Measurements from ENCODE around the gene CARD11. TPM values are rescaled to one million over a fixed set of nuclear protein-coding genes. Genes with fewer than 3 reads are reported as not detected.
"Not testable (repeated sequence)": the region's sequence is repeated elsewhere in the genome, so short reads cannot be mapped to it uniquely, and the experiment has no call there.

CARD11 gene
- total RNA-seq, 1 donor from 2014 or later: 1.4 TPM

DNA sequence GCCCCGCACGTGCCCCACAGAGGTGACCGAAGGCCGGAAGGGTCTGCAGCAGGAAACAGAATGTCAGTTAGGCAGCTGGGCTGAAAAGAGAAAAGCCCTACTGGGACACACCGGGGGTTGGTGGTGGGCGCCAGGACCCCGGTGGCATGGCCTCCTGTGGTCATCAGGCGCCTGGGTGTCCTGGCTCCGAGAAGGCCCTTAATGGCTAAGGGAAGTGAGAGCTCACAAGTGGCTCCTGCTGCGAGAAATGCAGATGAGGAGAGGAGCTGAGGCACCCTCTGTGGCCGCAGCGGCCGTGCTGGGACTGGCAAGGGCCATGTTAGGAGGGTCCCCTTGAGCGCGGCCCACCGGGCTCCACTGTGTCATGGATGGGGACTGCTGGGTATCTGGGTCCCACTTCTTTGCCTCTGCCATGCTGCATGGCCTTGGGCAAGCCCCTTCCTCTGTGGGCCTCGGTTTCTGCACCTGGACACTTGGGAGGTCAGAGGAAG lies 120.3 kb downstream of the CARD11 start:
- Mint-ChIP-seq H3K4me1 (ENCODE audit: low read depth, unreplicated experiment) (no peaks in the 10 kb centered on the region), H3K4me3 (ENCODE audit: unreplicated experiment) (no peak overlapping the region), H3K9me3 (ENCODE audit: unreplicated experiment) (peaks cover 2% of the 10 kb centered on the region), H3K27me3 (ENCODE audit: unreplicated experiment) (peaks cover 8% of the 10 kb centered on the region), H3K27ac (ENCODE audit: unreplicated experiment) (no peak overlapping the region), H3K36me3 (ENCODE audit: unreplicated experiment) (no peaks in the 10 kb centered on the region)
- no peak for TF ChIP-seq CTCF (IDR thresholded peaks at IDR 0.05; ENCODE audit: partially characterized antibody, unreplicated experiment)
- DNase-seq: no peak

- Mint-ChIP-seq H3K27ac (ENCODE audit: unreplicated experiment) (no peak overlapping the region), H3K27me3 (ENCODE audit: unreplicated experiment) (peaks cover 8% of the 10 kb centered on the region), H3K36me3 (ENCODE audit: unreplicated experiment) (no peaks in the 10 kb centered on the region), H3K9me3 (ENCODE audit: unreplicated experiment) (peaks cover 1% of the 10 kb centered on the region), H3K4me1 (ENCODE audit: low read depth, unreplicated experiment) (no peaks in the 10 kb centered on the region), H3K4me3 (ENCODE audit: unreplicated experiment) (no peak overlapping the region)
- no peak for TF ChIP-seq CTCF (IDR thresholded peaks at IDR 0.05; ENCODE audit: partially characterized antibody, unreplicated experiment)
- no peak for DNase-seq
Observed at GRCh38 chr7:2922866-2923265, 120.8 kb downstream of the CARD11 start.

DNA sequence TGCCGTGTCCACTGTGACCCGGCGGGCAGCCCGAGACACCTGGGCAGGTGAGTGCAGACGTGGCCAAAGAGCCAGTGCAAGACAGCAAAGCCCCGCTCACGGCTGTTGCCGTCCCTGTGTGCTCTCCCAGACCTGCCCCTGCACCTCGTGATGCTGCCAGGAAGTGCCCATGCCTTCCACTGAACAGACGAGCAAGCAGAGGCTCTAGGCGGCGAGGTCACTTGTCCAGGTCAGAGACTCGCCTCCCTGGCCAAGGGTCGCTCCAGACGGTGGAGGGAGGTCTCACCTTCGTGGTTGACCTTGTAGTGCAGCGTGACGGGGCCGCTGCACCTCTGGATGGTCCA lies 121.3 kb downstream of the CARD11 start:
- Mint-ChIP-seq H3K27ac (ENCODE audit: unreplicated experiment) (no peak overlapping the region), H3K4me1 (ENCODE audit: low read depth, unreplicated experiment) (no peaks in the 10 kb centered on the region), H3K9me3 (ENCODE audit: unreplicated experiment) (peaks cover 1% of the 10 kb centered on the region), H3K36me3 (ENCODE audit: unreplicated experiment) (no peaks in the 10 kb centered on the region), H3K27me3 (ENCODE audit: unreplicated experiment) (peaks cover 5% of the 10 kb centered on the region), H3K4me3 (ENCODE audit: unreplicated experiment) (no peak overlapping the region)
- no peak for DNase-seq
- TF ChIP-seq CTCF (IDR thresholded peaks at IDR 0.05; ENCODE audit: partially characterized antibody, unreplicated experiment): no peak

DNA sequence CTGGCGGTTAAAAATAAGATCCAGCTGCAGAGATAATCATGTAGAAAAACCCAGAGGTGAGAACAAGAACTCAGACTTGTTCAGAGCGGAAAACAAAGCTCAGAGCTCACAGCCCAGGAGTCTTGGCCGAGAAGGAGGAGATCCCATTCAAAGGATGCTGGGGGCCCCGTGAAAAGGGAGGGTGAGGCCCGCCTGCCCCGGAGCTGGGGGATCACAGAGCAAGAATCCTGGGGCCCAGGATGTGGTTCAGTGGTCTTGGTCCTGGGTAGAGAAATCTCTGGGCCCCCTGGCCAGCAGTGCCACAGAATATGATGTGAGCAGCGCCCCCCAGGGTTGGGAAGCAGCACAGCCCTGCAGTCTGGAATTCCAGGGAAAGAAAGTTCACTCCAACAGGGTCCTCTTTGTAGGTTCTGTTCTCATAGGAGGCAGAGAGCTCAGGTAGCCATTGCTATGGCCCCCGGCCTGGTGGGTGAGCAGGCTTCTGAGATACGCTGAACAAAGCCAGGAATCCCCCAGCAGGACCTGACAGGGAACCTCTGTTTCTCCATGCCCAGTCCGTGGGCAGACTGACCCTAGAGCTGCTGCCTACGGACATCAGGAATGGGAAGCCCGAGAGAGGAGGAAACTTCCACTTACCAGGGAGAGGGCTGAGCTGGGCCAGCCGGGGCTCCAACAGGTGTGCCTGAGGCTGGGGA lies 121.9 kb downstream of the CARD11 start:
- peaks cover 3% of the 10 kb centered on the region for H3K9me3 Mint-ChIP-seq (ENCODE audit: unreplicated experiment)
- H3K4me3 Mint-ChIP-seq (ENCODE audit: unreplicated experiment): no peak overlapping the region
- no peaks in the 10 kb centered on the region for H3K4me1 Mint-ChIP-seq (ENCODE audit: low read depth, unreplicated experiment)
- peak; percentile 69 for TF ChIP-seq CTCF (IDR thresholded peaks at IDR 0.05; ENCODE audit: partially characterized antibody, unreplicated experiment)
- H3K27ac Mint-ChIP-seq (ENCODE audit: unreplicated experiment): peak overlapping the region; percentile 17
- peaks cover 8% of the 10 kb centered on the region for H3K27me3 Mint-ChIP-seq (ENCODE audit: unreplicated experiment)
- peak; percentile 47 for DNase-seq
- H3K36me3 Mint-ChIP-seq (ENCODE audit: unreplicated experiment): peaks cover 2% of the 10 kb centered on the region

- DNase-seq: no peak
- peaks cover 6% of the 10 kb centered on the region for H3K27me3 Mint-ChIP-seq (ENCODE audit: unreplicated experiment)
- peak overlapping the region; percentile 17 for H3K27ac Mint-ChIP-seq (ENCODE audit: unreplicated experiment)
- H3K36me3 Mint-ChIP-seq (ENCODE audit: unreplicated experiment): peaks cover 8% of the 10 kb centered on the region
- no peaks in the 10 kb centered on the region for H3K4me1 Mint-ChIP-seq (ENCODE audit: low read depth, unreplicated experiment)
- H3K9me3 Mint-ChIP-seq (ENCODE audit: unreplicated experiment): peaks cover 7% of the 10 kb centered on the region
- TF ChIP-seq CTCF (IDR thresholded peaks at IDR 0.05; ENCODE audit: partially characterized antibody, unreplicated experiment): no peak
- no peak overlapping the region for H3K4me3 Mint-ChIP-seq (ENCODE audit: unreplicated experiment)
Observed at GRCh38 chr7:2920956-2921652, 122.6 kb downstream of the CARD11 start.

- H3K4me3 Mint-ChIP-seq (ENCODE audit: unreplicated experiment); H3K9me3 Mint-ChIP-seq (ENCODE audit: unreplicated experiment); DNase-seq; H3K36me3 Mint-ChIP-seq (ENCODE audit: unreplicated experiment); H3K27ac Mint-ChIP-seq (ENCODE audit: unreplicated experiment); H3K27me3 Mint-ChIP-seq (ENCODE audit: unreplicated experiment); H3K4me1 Mint-ChIP-seq (ENCODE audit: low read depth, unreplicated experiment): not testable (repeated sequence)
Observed at GRCh38 chr7:2920480-2920879, 123.2 kb downstream of the CARD11 start.
